ENCODE measurements around the gene LMF1. TPM values are rescaled to one million over a fixed set of nuclear protein-coding genes. Genes with fewer than 3 reads are reported as not detected.
"Not testable (repeated sequence)": the region's sequence is repeated elsewhere in the genome, so short reads cannot be mapped to it uniquely, and the experiment has no call there.

The LMF1 gene
- total and polyA plus RNA-seq, 9 of the 15 experiments (the other 6 are each of a cell fraction or from before 2014, with no cell fraction given): 0.11 to 1.6 (median 0.55) TPM; not detected in 1

DNA sequence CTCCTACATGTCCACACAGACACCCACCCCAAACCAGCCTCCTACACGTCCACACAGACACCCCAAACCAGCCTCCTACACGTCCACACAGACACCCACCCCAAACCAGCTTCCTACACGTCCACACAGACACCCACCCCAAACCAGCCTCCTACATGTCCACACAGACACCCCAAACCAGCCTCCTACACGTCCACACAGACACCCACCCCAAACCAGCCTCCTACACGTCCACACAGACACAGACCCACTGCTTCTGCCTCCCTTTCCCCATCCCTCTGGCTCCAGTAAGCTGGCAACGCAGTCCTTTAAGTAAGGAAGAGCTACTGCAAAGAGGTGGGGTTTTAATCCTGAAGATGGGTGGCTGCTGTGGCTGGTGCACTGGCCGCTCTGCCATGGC is 17.0 kb downstream of the LMF1 start:
- peaks cover 0 to 12% of the 10 kb centered on the region in 2 experiments; a peak in 4 of 5 replicates for H3K4me1 ChIP-seq (replicated peaks in 1 of 2; ENCODE audit: control insufficient read depth in 2 of 2, insufficient read depth in 2 of 2, low read length in 2 of 2)
- not testable (repeated sequence) for ATAC-seq
- 8% methylated on average over 4 of the region's 7 CpGs for WGBS (ENCODE audit: insufficient coverage, low coverage, missing lambda C conversion rate)

GRCh38 chr16:952321-952720 is 18.5 kb downstream of the LMF1 start:
- no peaks in the 10 kb centered on the region for H4K20me1 ChIP-seq (replicated peaks; ENCODE audit: control insufficient read depth, insufficient read depth, low read length)
- H3K27me3 ChIP-seq (ENCODE audit: control insufficient read depth in 2 of 2, insufficient read depth in 2 of 2, low read length in 2 of 2): peaks cover 6 to 37% of the 10 kb centered on the region in 2 experiments
- no peak overlapping the region for H2AFZ ChIP-seq (ENCODE audit: low read depth, low read length)
- POLR2A ChIA-PET: no interaction called here
- in situ Hi-C loops (cut with MboI) (no loop called here), intact Hi-C loops (cut with micrococcal nuclease) (no loop called here)
- CTCF ChIA-PET (ENCODE audit: low intra/inter-chr PET ratio): no interaction called here
- H3K4me3 ChIP-seq: no peak overlapping the region
- no peak overlapping the region for H3K4me2 ChIP-seq (ENCODE audit: insufficient read depth, low read length)
- DNase-seq (ENCODE audit: extremely low read depth in 1 of 4, low spot score in 3 of 4): no peak
- peaks cover 0 to 12% of the 10 kb centered on the region in 2 experiments; a peak in 4 of 5 replicates for H3K4me1 ChIP-seq (replicated peaks in 1 of 2; ENCODE audit: control insufficient read depth in 2 of 2, insufficient read depth in 2 of 2, low read length in 2 of 2)
- BruUV-seq (replicated peaks): no TSS peak
- no peak for TF ChIP-seq SAFB2 (IDR thresholded peaks at IDR 0.05; ENCODE audit: borderline replicate concordance, low read depth, low read length, severe bottlenecking)
- TF ChIP-seq, protein P1, sequence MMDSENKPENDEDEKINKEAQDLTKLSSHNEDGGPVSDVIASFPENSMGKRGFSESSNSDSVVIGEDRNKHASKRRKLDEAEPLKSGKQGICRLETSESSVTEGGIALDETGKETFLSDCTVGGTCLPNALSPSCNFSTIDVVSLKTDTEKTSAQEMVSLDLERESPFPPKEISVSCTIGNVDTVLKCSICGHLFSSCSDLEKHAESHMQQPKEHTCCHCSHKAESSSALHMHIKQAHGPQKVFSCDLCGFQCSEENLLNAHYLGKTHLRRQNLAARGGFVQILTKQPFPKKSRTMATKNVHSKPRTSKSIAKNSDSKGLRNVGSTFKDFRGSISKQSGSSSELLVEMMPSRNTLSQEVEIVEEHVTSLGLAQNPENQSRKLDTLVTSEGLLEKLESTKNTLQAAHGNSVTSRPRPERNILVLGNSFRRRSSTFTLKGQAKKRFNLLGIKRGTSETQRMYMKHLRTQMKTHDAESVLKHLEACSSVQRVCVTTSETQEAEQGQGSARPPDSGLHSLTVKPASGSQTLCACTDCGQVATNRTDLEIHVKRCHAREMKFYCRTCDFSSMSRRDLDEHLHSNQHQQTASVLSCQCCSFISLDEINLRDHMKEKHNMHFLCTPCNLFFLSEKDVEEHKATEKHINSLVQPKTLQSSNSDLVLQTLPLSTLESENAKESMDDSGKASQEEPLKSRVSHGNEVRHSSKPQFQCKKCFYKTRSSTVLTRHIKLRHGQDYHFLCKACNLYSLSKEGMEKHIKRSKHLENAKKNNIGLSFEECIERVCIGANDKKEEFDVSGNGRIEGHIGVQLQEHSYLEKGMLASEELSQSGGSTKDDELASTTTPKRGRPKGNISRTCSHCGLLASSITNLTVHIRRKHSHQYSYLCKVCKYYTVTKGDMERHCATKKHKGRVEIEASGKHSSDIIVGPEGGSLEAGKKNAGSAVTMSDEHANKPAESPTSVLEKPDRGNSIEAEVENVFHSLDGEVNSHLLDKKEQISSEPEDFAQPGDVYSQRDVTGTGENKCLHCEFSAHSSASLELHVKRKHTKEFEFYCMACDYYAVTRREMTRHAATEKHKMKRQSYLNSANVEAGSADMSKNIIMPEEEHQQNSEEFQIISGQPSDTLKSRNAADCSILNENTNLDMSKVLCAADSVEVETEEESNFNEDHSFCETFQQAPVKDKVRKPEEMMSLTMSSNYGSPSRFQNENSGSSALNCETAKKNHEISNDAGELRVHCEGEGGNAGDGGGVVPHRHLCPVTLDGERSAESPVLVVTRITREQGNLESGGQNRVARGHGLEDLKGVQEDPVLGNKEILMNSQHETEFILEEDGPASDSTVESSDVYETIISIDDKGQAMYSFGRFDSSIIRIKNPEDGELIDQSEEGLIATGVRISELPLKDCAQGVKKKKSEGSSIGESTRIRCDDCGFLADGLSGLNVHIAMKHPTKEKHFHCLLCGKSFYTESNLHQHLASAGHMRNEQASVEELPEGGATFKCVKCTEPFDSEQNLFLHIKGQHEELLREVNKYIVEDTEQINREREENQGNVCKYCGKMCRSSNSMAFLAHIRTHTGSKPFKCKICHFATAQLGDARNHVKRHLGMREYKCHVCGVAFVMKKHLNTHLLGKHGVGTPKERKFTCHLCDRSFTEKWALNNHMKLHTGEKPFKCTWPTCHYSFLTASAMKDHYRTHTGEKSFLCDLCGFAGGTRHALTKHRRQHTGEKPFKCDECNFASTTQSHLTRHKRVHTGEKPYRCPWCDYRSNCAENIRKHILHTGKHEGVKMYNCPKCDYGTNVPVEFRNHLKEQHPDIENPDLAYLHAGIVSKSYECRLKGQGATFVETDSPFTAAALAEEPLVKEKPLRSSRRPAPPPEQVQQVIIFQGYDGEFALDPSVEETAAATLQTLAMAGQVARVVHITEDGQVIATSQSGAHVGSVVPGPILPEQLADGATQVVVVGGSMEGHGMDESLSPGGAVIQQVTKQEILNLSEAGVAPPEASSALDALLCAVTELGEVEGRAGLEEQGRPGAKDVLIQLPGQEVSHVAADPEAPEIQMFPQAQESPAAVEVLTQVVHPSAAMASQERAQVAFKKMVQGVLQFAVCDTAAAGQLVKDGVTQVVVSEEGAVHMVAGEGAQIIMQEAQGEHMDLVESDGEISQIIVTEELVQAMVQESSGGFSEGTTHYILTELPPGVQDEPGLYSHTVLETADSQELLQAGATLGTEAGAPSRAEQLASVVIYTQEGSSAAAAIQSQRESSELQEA (IDR thresholded peaks at IDR 0.05; ENCODE audit: low read depth): no peak
- TF ChIP-seq TAF7 (tag; IDR thresholded peaks at IDR 0.05): no peak
- TF ChIP-seq, protein P2, sequence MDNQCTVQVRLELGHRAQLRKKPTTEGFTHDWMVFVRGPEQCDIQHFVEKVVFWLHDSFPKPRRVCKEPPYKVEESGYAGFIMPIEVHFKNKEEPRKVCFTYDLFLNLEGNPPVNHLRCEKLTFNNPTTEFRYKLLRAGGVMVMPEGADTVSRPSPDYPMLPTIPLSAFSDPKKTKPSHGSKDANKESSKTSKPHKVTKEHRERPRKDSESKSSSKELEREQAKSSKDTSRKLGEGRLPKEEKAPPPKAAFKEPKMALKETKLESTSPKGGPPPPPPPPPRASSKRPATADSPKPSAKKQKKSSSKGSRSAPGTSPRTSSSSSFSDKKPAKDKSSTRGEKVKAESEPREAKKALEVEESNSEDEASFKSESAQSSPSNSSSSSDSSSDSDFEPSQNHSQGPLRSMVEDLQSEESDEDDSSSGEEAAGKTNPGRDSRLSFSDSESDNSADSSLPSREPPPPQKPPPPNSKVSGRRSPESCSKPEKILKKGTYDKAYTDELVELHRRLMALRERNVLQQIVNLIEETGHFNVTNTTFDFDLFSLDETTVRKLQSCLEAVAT (IDR thresholded peaks at IDR 0.05): no peak
- H3K9me1 ChIP-seq (ENCODE audit: control insufficient read depth, insufficient read depth, low read length): no peaks in the 10 kb centered on the region
- H3K9ac ChIP-seq (ENCODE audit: insufficient read depth in 1 of 2, low read depth in 2 of 2, low read length in 2 of 2): no peak overlapping the region; a peak in 1 of 4 replicates
- WGBS (ENCODE audit: insufficient coverage, low coverage, missing lambda C conversion rate): 9% methylated on average over 11 of the region's 12 CpGs
- no peaks in the 10 kb centered on the region for H3K79me2 ChIP-seq (ENCODE audit: control insufficient read depth, insufficient read depth, low read length)
- peak; percentile 32; the same call in 2 of the 3 replicates for ATAC-seq
- no peaks in the 10 kb centered on the region for H3K36me3 ChIP-seq (ENCODE audit: control insufficient read depth, insufficient read depth, low read length)
- H3K27ac ChIP-seq (ENCODE audit: extremely low read depth, low read depth, low read length): no peak overlapping the region
- FAIRE-seq: no peak
- no peaks in the 10 kb centered on the region; the same call in 1 of the 2 replicates for H3K9me3 ChIP-seq (replicated peaks; ENCODE audit: control insufficient read depth, insufficient read depth, low read depth, low read length)

More for the DNA sequence above, 17.0 kb downstream of the LMF1 start:
- intact Hi-C loops (cut with micrococcal nuclease); FAIRE-seq; CTCF ChIA-PET (ENCODE audit: low intra/inter-chr PET ratio); DNase-seq (ENCODE audit: extremely low read depth in 1 of 4, low spot score in 3 of 4); H3K4me3 ChIP-seq; BruUV-seq (replicated peaks); H3K9me1 ChIP-seq (ENCODE audit: control insufficient read depth, insufficient read depth, low read length); H3K9ac ChIP-seq (ENCODE audit: insufficient read depth in 1 of 2, low read depth in 2 of 2, low read length in 2 of 2); in situ Hi-C loops (cut with MboI); H3K27ac ChIP-seq (ENCODE audit: extremely low read depth, low read depth, low read length); H3K79me2 ChIP-seq (ENCODE audit: control insufficient read depth, insufficient read depth, low read length); H3K4me2 ChIP-seq (ENCODE audit: insufficient read depth, low read length); H4K20me1 ChIP-seq (replicated peaks; ENCODE audit: control insufficient read depth, insufficient read depth, low read length); H3K9me3 ChIP-seq (replicated peaks; ENCODE audit: control insufficient read depth, insufficient read depth, low read depth, low read length); H2AFZ ChIP-seq (ENCODE audit: low read depth, low read length); H3K36me3 ChIP-seq (ENCODE audit: control insufficient read depth, insufficient read depth, low read length): not testable (repeated sequence)
- POLR2A ChIA-PET: interaction anchor here (0.6 to 1.1 kb wide), 4 partner anchors 10 to 242 kb away, joined by 3 to 5 read pairs (median 4); no protein-coding TSS in a partner anchor
- peaks cover 12 to 49% of the 10 kb centered on the region in 2 experiments for H3K27me3 ChIP-seq (ENCODE audit: control insufficient read depth in 2 of 2, insufficient read depth in 2 of 2, low read length in 2 of 2)

Data from K562 (cell line).